Upper lobe of left lung (tissue), 4 donors: ENCODE measurements around the gene PRKCQ.

Experiments used
- POLR2A ChIP-seq, 4 donors: fragments of 450-650 bp; IDR thresholded peaks; one replicate each; pipeline ENCODE4 v1.5.1; 2016 to 2017; ENCODE audit warnings: antibody characterized with exemption in 4 of 4, mild to moderate bottlenecking in 2 of 4
- TF ChIP-seq, protein P1 (sequence below), 6 experiments: fragments of 450-650 bp in 4 of 6; fragments of 200-600 bp in 2 of 6; sonication (generic) in 2 of 6; IDR thresholded peaks; one replicate each; pipeline ENCODE4 v1.5.1; 2016 to 2019; ENCODE audit warnings: antibody characterized with exemption in 6 of 6

DNA sequence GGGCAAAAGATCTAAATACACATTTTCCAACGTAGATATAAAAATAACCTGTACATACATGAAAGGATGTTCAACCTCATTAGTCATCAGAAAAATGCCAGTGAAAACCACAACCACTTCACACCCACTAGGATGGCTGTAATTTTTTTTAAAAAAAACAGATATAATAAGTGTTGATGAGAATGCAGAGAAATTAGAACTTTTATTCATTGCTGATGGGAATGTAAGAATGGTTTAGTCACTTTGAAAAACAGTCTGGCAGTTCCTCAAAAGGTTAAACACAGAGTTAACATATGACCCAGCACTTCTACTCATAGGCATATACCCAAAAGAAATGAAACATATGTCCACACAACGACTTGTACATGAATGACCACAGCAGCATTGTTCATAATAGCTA, 32.3 kb upstream of the PRKCQ start:
- TF ChIP-seq POLR2A (IDR thresholded peaks at IDR 0.05), result no peak
- TF ChIP-seq, protein P1, sequence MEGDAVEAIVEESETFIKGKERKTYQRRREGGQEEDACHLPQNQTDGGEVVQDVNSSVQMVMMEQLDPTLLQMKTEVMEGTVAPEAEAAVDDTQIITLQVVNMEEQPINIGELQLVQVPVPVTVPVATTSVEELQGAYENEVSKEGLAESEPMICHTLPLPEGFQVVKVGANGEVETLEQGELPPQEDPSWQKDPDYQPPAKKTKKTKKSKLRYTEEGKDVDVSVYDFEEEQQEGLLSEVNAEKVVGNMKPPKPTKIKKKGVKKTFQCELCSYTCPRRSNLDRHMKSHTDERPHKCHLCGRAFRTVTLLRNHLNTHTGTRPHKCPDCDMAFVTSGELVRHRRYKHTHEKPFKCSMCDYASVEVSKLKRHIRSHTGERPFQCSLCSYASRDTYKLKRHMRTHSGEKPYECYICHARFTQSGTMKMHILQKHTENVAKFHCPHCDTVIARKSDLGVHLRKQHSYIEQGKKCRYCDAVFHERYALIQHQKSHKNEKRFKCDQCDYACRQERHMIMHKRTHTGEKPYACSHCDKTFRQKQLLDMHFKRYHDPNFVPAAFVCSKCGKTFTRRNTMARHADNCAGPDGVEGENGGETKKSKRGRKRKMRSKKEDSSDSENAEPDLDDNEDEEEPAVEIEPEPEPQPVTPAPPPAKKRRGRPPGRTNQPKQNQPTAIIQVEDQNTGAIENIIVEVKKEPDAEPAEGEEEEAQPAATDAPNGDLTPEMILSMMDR (IDR thresholded peaks at IDR 0.05), result no peak
